SKM-1 treated with dmso at 0.1 percent for 144 hours (cell line): ENCODE results near the gene SLC48A1.
"Not testable (repeated sequence)": the region's sequence is repeated elsewhere in the genome, so short reads cannot be mapped to it uniquely, and the experiment has no call there.

ENCODE experiments used
- DNase-seq: peaks from one replicate; lab custom pipeline; 2025; ENCODE audit not compliant: unreplicated experiment; lab: John Stamatoyannopoulos, UW

The SLC48A1 gene

DNA sequence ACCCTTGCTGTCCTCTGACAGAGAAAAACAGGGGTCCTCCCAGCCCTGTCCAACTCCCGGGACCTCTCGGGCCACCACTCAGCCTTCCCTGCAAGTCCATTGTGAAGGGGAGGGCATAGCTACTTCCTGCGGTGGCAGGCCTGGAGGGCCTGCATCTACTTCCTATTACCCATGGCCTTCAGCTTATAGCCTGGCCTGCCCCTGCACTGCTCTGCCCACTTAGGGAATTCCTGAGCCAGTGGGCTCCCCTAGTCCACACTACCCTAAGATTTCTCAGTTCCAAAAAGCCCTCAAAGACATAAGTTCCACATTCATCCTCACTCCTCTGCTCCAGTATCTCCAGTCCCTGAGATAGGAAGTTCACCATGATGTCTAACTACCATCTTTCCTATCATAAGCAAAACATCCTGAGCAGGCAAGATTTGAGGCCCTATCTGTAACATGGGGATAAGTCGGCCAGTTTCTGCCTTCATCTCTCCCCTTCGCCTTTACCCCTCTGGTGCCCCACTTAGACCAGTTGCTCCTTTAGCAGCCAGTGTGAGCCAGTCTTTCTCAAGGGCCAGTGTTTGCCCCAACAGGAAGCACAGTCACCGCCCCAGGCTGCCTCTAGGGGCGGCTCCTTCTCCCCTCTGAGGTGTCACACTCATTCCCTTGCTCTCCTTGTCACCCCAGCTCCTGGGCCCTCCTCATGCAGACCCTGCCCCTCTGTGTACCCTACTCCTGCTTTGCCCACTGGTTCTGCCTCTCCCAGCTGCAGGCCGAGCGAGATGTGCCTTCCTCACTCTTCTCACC, 35.7 kb downstream of the SLC48A1 start:
- DNase-seq: peak; percentile 31

DNA sequence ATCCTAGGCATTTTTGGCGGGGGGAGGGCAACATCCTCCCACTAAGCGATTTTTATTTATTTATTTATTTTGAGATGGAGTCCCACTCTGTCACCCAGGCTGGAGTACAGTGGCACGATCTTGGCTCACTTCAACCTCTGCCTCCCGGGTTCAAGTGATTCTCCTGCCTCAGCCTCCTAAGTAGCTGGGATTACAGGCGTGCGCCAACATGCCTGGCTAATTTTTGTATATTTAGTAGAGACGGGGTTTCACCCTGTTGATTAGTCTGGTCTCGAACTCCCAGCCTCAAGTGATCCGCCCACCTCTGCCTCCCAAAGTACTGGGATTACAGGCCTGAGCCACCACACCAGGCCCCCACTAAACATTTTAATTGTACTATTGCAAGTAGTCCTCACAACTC, 36.5 kb downstream of the SLC48A1 start:
- not testable (repeated sequence) for DNase-seq

DNA sequence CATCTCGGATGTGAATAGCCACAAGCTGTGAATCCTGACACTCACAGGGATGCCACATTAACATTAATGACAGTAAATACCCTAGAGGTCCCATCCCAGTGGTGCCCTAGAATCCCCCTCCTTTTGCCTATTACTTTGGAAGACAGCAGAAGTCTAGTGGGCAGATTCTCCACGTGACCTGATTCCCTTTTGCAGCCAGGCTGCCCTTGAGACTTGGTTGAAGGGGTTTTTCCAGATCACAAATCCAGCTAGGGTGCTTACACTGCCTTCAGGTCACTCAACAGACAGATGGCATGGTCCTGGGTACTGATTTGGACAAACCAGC, 38.0 kb downstream of the SLC48A1 start:
- DNase-seq: no peak

DNA sequence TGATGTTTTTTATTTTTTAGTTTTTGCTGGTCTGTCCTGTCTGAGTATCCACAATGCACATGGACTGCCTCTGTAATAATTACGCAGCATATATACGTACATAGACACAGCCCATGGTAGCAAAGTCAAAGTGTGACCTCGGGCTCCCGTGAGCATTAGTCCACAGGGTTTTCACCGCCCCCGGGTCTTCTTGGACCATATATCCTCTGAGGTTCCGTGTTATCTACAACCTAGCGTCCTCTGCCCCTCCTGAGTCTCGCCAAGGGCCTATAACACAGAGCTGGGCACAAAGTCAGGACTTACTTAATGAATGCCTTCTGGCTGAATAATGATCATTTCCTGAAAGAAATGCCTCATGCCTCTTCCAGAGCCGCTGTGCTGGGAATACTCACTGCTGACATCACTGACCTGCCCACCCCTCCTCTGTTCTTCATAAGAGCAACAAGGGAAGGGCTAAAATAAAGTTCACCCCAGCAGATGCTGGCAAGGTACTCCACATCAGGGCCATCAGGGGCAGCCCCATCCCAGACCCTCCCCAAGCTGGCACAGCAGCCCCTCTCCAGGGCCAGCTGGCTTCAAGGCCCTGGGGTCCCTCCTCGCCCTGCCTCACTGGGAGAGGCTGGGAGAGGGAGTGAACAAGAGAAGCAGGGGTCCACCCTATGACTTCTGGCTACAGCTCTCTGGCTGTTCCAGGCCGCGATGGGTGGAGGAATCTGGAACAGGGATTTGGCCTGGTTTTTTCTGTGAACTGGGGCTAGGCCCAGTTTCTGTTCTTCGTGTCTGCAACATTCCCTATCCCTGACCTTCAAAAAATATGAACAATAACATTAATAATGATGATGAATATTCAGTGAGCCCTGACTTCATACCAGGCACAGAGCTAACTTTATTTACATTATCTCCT, 38.8 kb downstream of the SLC48A1 start:
- DNase-seq: no peak

DNA sequence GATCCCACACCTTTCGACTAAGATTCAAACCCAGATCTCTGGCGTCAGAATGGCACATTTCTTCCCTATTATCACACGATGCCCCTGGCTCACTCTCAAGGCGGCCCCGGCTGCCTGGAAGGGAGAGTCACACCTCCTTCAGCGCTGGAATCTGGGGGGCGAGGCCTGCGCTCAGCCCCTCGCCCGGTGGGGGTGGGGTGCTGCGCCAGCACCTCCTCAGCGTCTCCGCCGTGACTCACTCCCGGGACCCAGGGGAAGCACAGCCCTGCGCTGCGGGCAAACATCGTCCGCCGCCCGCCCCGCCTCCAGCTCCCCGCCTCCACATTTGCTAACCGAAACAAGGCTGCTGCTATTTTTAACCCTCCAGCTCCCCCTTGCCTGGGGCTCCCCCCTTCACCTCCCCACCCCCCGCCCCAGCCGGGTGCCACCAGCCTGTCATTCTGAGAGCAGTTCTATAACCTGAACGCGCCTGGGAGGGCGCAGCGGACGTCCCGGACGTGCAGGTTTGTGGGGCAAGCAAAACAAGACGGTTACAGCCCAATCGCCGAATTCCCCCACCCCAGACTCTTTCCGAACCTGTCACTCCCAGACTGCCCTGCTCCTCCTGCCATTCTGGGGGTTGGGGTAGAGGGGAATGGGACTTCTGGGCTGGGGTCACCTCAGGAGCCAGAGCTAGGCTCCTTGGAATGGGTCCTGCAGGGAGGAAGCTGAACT, 39.9 kb downstream of the SLC48A1 start:
- peak; percentile 54 for DNase-seq

DNA sequence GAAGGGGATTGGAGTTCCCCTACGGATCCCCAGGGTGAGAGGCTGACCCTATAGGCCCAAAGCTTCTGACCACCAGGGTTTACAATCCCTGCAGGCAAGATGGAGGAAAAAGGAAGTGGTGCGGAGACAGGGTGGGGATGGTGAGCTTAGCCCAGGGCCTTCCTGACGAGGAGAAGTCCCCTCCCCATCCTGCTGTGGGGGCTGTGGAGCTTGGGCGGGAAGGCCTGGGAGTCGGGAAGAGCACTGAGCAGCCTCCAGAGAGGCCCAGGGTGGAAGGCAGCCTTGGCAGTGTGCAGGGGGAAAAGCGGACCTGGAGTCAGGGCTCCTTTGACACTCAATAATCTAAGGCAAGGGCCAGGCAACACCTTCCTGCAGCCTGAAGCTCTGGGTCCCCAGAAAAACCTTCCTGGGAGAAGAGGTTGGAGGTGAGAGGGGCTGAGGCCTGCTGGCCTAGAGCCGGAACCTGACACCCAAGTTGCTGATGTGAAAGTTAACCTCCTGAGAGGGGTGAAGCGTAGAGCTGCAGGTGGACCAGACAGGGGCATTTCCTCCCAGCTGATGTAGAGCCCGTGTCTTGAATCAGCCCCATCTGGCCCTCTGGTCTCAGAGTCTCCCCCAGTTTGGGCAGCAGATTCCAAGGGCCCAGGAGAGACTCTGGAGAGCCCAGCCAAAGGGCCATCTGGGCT, 40.6 kb downstream of the SLC48A1 start:
- no peak for DNase-seq

DNA sequence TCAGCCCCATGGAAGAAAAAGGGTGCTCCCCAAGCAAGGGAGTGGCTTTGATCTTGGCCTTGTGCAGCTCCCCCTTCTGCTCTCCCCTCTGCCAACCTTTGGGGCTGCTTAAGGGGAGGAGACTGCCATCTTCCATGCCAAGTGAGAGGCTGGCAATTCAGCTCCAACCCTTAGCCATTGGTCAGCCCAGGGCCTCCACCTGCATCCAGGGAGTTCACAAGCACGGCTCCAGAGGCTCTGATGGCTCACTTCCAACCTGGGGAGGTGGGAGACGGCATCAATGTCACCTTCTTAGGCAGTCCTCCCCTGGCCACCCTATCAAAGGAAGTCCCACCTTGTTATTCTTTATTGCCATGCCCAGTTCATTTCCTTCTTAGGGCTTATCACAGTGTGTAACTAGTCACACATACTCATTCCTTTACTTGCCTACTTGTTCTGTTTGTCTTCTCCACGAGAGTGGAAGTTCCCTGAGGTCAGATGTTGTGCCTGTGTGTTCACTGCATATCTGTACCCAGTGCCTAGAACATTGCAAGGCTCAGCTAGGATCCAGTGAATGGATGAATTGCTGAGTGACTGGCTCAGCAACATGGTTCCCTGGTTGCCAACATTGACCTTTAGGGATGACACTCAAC, 41.6 kb downstream of the SLC48A1 start:
- no peak for DNase-seq

DNA sequence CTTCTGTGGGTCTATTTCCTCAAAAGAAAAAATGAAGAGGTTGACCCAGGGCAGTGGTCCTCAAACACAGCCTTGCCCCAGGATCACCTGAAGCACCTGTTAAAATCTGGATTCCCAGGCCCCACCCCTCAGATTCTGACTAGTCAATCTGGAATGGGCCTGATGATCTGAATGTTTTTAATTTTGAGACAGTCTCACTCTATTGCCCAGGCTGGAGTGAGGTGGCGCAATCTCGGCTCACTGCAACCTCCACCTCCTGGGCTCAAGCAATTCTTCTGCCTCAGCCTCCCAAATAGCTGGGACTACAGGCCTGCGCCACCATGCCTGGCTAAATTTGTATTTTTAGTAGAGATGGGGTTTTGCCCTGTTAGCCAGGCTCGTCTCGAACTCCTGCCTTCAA, 42.4 kb downstream of the SLC48A1 start:
- not testable (repeated sequence) for DNase-seq

DNA sequence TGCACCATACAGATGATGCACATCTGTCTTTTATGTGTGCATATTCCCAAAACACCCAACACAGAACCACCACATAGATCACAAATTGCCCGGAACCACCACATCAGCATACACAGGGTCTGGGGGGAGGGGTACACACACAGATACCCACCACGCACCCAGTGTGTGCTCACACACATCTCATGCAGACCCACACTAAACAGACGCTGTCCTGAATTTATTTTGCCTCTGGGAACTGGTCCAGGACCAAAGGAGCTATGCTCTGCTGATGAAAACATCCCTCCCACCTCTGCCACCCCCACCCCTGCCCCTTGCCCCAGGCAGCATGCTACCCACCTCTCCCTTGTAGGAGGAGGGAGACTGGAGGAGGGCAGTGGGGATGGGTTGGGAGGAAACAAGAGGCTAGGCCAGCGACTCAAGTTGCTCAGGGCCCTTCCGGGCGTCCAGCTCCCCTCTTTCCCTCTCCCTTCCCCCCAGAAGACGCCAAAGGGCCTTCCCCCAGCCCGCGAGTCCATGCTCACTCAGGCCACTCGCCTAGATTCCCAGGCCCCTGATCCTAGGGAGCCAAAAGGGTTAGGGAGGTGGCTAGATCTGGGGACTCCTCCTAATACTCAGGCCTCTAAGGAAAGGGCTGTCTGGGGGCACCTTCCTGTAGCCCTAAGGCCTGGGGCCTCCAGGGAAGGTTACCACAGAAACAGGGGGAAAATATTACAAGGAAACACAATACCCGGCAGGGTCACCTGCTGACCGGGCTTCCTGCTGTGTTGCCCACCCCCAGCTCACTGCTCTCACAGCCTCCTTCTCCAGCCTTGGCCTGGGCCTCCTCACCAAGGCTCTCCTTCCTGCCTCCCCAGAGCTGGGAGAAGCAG, 43.6 kb downstream of the SLC48A1 start:
- DNase-seq: no peak

DNA sequence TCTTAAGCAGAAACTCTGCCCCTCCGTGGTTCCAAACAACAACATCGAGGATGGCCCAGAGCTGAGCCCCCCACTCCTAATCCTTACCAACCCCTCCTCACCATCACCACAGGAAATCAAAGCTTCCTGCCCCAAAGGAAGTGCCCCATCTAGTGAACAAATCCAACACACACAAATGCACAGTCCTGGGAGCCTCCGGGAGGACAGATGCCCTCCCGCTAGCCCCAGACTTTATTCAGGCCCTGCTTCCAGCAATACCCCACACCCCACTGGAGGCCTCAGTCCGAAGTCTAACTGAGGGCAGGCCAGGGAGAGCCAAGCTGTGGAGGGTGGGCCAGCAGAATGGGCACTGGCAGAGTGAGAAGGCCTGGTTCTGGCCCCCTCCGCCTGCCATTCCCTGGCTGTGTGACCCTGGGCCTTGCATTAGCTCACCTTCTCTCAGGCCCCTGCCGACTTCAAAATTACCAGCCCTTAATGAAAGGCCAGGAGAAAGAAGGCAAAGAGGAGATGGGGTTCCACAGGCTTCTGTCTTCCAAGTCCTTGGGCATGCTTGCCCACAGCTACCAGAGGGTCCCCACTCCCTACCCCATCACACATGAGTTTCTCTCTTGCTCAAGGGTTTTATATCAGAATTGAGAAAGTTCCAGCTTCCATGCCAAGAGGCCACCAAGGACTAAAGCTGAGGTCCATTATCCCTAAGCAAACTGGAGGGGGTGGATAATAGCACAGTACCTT, 44.4 kb downstream of the SLC48A1 start:
- no peak for DNase-seq

DNA sequence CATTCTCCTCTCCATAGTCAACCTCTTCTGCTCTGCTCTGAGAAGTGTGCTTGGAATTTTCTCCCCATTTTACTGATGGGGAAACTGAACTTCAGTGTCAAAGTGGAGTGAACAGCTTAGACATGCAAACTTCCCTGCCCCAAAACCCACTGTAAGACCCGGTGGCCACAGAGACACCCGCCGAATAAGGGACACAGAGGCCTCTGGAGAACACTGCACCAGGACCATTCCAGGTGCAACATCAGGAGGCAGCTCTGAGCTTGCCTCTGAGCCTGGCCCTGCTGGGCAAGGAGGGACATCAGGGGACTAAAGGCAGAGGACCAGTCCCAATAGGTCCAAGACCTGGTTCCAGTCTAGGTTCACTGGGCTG, 45.0 kb downstream of the SLC48A1 start:
- DNase-seq: no peak

DNA sequence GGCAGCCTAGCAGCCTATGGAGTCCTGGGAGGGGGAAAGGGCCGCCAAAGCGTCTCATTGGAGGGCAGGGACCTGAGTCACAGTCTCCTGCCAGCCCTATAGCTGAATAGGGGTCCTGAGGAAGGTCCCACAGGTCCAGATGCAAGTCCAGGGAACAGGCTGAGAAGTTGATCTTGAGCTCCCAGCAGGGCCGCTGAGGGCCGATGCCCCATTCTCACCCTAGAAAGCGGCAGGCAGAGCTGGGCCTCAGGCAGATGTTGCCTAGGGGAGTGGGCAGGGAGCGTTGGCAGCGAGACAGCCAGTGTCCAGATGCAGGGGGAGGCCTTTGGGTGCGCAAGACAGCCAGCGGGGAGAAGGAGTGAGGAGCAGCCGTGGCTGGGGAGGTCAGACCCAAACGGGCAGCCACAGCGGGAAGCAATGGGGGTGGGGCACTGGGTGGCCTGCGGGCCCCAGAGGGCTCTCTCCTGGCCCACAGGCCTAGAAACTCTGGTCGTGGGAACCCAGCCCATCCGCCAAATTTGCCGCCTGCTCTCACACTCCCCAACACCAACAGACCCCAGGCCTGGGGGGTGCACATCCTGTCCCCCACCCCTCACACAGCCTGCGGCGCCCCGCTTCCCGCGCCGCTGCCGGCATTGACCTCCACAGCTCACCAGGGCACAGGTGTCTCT, 45.6 kb downstream of the SLC48A1 start:
- no peak for DNase-seq

DNA sequence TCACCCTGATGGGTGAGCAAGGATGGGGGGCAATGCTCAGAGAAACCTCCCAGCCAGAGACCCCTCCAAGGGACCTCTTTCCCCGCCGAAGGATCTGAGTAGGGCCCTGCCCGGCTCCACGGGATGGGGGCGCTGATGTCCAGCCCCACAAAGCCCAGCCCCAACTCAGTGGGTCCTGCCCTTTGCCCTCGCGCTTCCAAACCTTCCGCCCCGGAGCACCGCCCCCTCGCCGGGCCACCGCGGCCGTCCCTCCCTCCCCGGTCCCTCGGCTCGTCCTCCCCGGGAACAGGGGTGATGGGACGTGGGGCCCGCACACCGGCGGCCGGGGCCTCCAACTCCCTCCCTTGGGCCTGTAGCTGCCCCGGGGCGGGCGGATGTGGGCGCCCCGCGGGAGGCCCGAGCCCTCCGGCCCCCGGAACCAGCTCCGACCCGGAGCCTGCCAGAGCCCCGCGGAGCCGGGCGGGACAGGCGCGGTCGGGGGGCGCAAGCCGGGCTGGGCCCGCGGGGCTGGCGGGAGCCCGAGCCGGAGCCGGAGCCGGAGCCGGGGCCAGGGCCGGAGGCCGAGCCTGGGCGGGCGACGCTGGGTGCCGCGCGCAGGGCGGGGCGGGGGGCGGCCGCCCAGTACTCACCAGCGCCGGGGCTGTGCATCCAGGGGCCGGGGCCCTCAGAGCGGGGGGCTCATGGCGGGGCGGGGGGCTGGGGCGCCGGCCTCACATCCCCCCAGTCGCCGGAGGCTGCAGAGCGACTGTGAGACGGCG, 46.3 kb downstream of the SLC48A1 start:
- no peak for DNase-seq

DNA sequence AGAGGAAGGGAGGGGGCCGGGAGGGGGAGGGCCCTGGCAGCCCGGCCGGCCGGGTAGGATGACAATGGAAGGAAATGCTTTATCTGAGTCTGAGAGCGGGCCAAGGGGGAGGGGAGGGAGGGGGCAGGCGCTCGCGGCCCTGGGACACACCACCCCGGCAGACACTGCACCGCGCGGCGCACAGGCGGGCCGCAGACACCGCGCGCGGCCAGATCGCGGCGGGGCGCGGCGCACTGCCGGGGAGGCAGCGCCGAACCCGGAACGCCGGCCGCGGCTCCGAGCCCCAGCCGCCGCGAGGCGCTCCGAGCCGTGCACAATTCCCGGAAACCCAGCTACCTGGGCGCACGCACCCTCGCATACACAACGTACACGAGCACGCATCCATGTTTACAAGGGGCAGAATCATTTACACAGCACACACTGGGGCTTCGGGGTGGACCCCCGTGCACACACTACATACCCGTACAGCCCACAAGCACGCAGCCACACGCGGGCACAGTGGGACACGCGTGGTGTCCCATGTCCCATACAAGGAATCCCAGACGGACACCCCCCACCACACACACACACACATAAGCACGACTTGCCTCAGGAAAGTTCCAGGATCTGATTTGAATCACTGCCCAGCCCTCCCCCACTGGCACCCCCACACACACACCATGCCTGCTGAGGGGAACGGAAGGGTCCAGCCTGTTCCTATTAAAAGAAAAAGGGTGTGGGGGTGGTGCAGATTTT, 47.0 kb downstream of the SLC48A1 start, which contains the start of gene HDAC7:
HDAC7 (minus strand) TSS at position 8 of the 735 bp plus-strand sequence. CDS start 118 bp downstream, outside the sequence.
- DNase-seq: no peak

DNA sequence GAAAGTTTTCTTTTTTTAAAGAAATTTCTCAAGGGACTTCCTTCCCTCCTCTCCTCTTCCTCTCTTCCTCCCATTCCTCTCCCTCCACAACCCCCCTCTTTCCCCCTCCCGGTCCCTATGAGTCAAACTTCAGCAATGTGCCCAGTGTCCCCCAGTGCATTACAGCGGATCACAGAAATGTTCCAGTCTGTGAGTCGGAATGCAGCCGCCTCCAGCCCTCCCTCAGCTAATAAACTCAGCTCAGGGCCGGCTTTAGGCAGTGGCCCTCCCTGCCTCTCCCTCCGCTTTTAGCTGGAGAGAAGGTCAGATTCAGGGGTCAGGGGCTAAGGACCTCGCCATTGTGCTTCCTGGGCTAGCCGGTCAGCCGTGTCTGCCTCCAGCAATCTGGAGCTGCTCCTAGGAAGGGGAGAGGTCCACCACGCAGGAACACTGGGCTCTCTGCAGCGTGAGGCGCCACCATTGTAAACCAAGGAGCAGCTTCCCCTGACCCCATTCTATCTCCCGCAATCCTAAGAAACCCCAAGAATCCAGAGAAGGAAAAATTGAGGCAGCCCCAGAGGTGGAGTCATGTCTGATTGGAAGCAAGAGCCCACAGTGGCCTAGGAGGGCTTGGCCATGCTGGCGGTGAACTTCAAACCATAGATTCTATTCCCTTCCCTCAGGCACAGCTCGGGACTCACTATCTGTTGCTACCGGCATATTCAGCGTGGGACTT, 47.8 kb downstream of the SLC48A1 start:
- peak; percentile 22 for DNase-seq

DNA sequence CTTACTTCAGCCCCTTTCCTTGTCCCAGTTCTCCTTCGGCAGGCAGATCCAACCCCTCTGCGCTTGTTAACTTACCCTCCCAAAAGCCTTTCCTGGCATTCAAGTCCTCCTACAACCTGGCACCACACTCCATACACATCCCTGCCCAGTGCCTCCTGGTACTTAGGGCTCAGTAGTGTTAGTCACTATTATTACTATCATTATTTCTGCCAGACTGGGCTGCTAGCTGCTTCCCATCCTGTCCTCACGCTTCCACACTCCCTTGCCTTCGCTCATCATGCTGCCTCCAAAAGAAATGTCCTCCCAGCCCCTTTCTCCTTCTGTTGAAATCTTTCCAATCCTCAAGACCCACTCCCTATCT, 48.3 kb downstream of the SLC48A1 start:
- DNase-seq: no peak
